BJ (cell line): ENCODE results near the gene GATM. TPM values are rescaled to one million over a fixed set of nuclear protein-coding genes. Genes with fewer than 3 reads are reported as not detected.

Experiments used
- CTCF ChIA-PET: fragments of 350-600 bp; formaldehyde crosslinking; extraction: SDS; loops from one replicate; lab custom pipeline; 2021; ENCODE audit warnings: antibody characterized with exemption, inconsistent platforms; lab: Yijun Ruan, JAX
- POLR2A ChIA-PET: fragments of 300-600 bp; sonication (Branson Sonifier 250); formaldehyde crosslinking; extraction: SDS; loops from one replicate; lab custom pipeline; 2021; ENCODE audit warnings: antibody characterized with exemption; lab: Charles Lee
- DNase-seq: peaks from one replicate; pipeline ENCODE4 v3.0.0-alpha.2; 2011; ENCODE audit warnings: low read depth
- H3K27me3 ChIP-seq: 2 replicates; pipeline ENCODE4 v1.6.0; 2011; ENCODE audit warnings: low read length; ENCODE audit not compliant: control insufficient read depth, insufficient read depth
- H3K36me3 ChIP-seq: 2 replicates; pipeline ENCODE4 v1.5.1; 2011; ENCODE audit warnings: low read length; ENCODE audit not compliant: control insufficient read depth, insufficient read depth
- H3K4me3 ChIP-seq: 2 replicates; pipeline ENCODE4 v1.5.1; 2011; ENCODE audit warnings: low read depth, mild to moderate bottlenecking, control low read depth, low read length
- CTCF ChIP-seq: IDR thresholded peaks from 2 replicates; pipeline ENCODE4 v1.5.1; 2011; ENCODE audit warnings: low read depth, mild to moderate bottlenecking, control low read depth, inconsistent platforms, low read length, moderate library complexity; ENCODE audit not compliant: insufficient read depth
- polyA plus RNA-seq: library from polyadenylated mRNA; depleted of rRNA; stranded (reverse); fragments of >200 nt; gene quantifications from 2 replicates; pipeline ENCODE4 v1.2.3, GENCODE V29; 2011

GATM gene
- polyA plus RNA-seq, 1 experiment: 0.10 TPM

GRCh38 chr15:45355860-45356259, 22.5 kb downstream of the GATM start:
- DNase-seq: no peak
- POLR2A ChIA-PET: no interaction called here
- no peaks in the 10 kb centered on the region for H3K36me3 ChIP-seq
- CTCF ChIA-PET: no interaction called here
- H3K27me3 ChIP-seq: no peaks in the 10 kb centered on the region
- no peak for TF ChIP-seq CTCF
- H3K4me3 ChIP-seq: no peak overlapping the region

DNA sequence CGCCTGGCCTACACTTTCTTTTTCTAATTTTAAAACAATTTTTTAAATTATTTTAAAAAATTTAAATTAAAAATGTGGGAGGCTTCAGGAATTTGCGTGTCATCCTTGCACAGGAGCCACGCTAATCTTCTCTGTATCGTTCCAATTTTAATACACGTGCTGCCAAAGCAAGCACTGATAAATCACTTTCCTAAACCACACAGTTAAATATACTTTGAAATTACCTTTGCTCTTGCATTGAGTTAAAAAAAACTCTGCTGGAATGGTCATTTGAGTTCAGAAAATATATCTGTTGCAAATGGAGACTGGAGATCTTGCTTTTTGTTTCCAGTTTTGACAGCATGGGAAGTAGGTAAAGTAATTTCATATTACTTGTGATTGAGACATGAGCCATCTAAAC, 23.6 kb downstream of the GATM start:
- no peaks in the 10 kb centered on the region for H3K36me3 ChIP-seq
- H3K4me3 ChIP-seq: no peak overlapping the region
- POLR2A ChIA-PET: no interaction called here
- no peaks in the 10 kb centered on the region for H3K27me3 ChIP-seq
- DNase-seq: no peak
- CTCF ChIA-PET: no interaction called here
- no peak for TF ChIP-seq CTCF

DNA sequence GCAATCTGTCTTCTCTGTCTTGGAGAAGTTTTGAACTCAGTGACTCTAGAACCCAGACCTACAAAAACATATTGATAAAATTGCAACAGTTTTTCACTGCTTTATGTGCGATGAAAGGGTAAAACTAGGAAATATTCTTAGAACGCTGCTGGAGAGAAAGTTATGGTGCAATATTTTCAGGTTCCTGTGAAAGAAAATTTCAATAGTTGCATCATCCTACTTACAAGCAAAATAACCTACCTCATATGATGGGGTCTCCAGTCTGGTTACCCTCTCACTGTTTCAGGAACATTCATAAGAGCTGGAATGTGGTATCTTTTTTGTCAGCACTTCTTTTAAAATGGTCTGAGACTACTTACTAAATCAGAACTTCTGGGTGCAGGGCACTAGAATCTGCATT, 27.1 kb downstream of the GATM start:
- no peak for TF ChIP-seq CTCF
- H3K36me3 ChIP-seq: no peaks in the 10 kb centered on the region
- POLR2A ChIA-PET: no interaction called here
- DNase-seq: no peak
- no peaks in the 10 kb centered on the region for H3K27me3 ChIP-seq
- CTCF ChIA-PET: no interaction called here
- no peak overlapping the region for H3K4me3 ChIP-seq

GRCh38 chr15:45349623-45350022, 28.7 kb downstream of the GATM start:
- Histone ChIP-seq H3K27me3 (no peaks in the 10 kb centered on the region), H3K4me3 (no peak overlapping the region), H3K36me3 (no peaks in the 10 kb centered on the region)
- CTCF ChIA-PET: interaction anchor here (1.2 kb wide), 1 partner anchor 52 kb away, joined by 4 read pairs; a partner anchor contains a TSS
- TF ChIP-seq CTCF: no peak
- POLR2A ChIA-PET: no interaction called here
- no peak for DNase-seq

DNA sequence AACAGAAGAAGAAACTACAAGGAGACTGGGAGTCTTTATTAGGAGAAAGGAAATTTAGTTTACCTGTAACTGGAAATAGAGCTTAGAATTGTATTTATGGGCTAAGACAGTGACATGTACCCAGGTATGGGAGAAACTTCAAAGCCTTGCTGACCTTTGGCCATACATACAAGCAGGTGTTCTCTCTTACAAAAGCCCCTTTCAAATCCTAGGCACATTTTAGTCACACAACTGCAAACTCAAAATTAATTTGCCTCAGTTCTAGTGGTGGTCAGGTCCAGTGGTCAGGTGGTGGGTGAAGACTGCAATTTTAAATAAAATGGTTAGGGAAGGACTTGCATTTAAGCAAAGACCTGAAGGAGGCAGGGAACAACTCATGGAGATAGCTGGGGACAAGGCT, 30.4 kb downstream of the GATM start:
- TF ChIP-seq CTCF: no peak
- ChIA-PET POLR2A (no interaction called here), CTCF (no interaction called here)
- Histone ChIP-seq H3K4me3 (no peak overlapping the region), H3K27me3 (no peaks in the 10 kb centered on the region), H3K36me3 (no peaks in the 10 kb centered on the region)
- DNase-seq: no peak
